SH-SY5Y (cell line): Measurements from ENCODE around the gene HIF1AN.

Source experiments
- GATA2 ChIP-seq: IDR thresholded peaks from 2 replicates; pipeline ENCODE4 v1.6.1; 2011; ENCODE audit warnings: mild to moderate bottlenecking, low read depth, low read length
- GATA3 ChIP-seq: IDR thresholded peaks from 2 replicates; pipeline ENCODE4 v1.6.1; 2011; ENCODE audit warnings: low read depth, mild to moderate bottlenecking, low read length, moderate library complexity

Gene HIF1AN

GRCh38 chr10:100529475-100530298 is 6.1 kb upstream of the HIF1AN start, which contains the start of gene NDUFB8:
NDUFB8 (minus strand) TSS chr10:100529871; CDS start chr10:100529851, 20 bp downstream.
- TF ChIP-seq GATA2 (no peak), GATA3 (no peak)

DNA sequence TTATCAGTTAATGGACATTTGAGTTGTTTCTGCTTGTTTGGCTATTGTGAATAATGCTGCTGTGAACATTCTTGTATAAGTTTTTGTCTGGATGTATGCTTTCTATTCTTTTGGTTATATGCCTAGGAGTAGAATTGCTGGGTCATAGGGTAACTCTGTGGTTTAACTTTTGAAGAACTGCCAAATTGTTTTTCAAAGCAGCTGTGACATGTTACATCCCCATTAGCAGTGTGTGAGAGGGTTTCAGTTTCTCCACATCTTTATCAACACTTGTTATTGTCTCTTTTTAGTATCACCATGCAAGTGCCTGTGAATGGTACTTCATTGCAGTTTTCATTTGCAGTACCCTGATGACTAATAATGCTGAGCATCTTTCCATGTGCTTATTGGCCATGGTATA is 4.0 kb upstream of the HIF1AN start:
- no peak for TF ChIP-seq GATA3
- TF ChIP-seq GATA2, result no peak

GRCh38 chr10:100534726-100535125 is 1.0 kb upstream of the HIF1AN start:
- TF ChIP-seq GATA3 (no peak), GATA2 (no peak)

GRCh38 chr10:100535338-100535714 is 417 bp upstream of the HIF1AN start:
- no peak for TF ChIP-seq GATA3

GRCh38 chr10:100537475-100537874 is 1.7 kb downstream of the HIF1AN start:
- TF ChIP-seq GATA2, result no peak
- no peak for TF ChIP-seq GATA3

- no peak for TF ChIP-seq GATA3
- no peak for TF ChIP-seq GATA2
Observed at GRCh38 chr10:100544950-100545349, 9.2 kb downstream of the HIF1AN start.

GRCh38 chr10:100551196-100551595 is 15.5 kb downstream of the HIF1AN start:
- TF ChIP-seq GATA2 (peak; percentile 59; the same call in 1 of the 2 replicates), GATA3 (no peak)

DNA sequence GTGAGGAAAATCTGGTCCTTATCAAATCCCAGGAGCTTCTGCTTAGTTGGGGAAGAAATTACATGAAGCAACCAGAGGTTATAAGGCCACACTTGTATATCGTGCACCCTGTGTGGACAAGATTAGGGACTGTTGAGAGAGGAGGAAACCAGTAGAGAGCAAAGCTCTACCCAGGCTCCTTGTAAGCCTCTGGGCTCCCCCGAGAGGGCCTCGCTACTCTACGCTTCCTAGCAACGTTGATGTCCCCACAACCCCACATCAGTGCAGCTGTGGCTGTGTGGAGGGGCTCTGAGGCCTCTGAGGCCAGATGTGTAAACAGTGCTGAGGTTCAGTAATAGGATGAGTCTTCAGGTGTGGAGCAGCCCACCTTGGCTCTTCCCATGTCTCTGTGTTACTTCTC is 16.0 kb downstream of the HIF1AN start:
- TF ChIP-seq GATA2, result no peak

DNA sequence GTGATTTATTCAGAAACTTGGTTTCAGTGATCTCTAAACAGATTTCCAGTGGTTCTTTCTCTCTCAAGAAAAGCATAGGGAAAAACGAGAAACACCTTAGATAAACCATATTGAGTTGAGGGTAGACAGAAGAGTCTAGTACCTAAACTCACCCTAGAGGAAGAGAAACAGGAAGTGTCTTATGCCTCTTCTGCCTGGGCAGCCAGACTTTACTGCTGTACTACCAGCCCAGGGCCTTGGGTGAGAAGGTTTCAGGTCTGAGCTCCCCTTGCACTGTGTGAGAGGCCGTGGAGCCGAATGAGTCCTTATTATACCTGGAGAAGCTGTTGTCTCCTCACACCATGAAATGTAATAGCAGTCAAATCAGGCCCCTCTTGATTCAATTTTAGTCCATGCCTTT is 18.2 kb downstream of the HIF1AN start:
- TF ChIP-seq GATA3, result no peak
- no peak for TF ChIP-seq GATA2

DNA sequence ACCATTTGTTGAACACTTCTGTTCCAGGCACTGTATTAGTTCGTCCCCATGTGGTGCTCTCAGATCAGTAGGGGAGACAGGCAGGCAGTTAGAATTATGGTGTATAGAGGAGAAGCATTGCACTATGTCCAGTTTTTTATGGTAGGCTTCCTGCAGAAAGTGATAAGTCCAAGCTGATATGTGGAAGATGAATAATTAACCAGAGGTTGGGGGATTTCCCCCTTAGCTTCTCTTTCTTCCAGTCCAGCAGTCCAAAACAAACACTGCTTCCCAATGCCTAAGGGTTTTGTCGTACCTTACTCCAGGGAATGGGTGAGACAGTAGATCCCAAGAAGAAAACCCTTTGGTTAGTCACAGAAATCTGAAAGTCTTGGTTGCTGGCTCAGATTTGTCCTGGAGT is 19.2 kb downstream of the HIF1AN start:
- TF ChIP-seq GATA2 (no peak), GATA3 (no peak)

- TF ChIP-seq GATA3, result no peak
- TF ChIP-seq GATA2, result no peak
Observed at GRCh38 chr10:100560248-100560647, 24.5 kb downstream of the HIF1AN start.

DNA sequence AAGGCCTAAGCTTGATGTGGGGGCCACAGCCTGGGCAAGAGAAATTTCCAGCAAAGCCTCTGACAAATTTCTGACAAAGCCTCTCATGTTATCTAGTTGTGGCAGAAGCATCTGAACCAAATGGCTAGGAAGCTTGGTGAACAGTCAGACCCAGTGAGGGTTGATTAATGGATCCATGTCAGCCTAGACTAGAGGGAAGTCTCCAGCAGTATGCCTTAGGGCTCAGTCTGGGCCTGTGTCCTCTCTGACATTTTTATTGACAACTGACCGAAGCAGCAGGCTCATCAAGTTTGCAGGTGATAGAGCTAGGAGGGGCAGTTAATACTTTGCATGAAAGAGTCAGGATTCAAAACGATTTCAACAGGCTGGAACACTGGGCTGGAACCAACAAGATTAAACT is 25.3 kb downstream of the HIF1AN start:
- TF ChIP-seq GATA2, result no peak
- TF ChIP-seq GATA3, result no peak

- TF ChIP-seq GATA2, result no peak
- no peak for TF ChIP-seq GATA3
Observed at GRCh38 chr10:100562008-100562672, 26.4 kb downstream of the HIF1AN start.

DNA sequence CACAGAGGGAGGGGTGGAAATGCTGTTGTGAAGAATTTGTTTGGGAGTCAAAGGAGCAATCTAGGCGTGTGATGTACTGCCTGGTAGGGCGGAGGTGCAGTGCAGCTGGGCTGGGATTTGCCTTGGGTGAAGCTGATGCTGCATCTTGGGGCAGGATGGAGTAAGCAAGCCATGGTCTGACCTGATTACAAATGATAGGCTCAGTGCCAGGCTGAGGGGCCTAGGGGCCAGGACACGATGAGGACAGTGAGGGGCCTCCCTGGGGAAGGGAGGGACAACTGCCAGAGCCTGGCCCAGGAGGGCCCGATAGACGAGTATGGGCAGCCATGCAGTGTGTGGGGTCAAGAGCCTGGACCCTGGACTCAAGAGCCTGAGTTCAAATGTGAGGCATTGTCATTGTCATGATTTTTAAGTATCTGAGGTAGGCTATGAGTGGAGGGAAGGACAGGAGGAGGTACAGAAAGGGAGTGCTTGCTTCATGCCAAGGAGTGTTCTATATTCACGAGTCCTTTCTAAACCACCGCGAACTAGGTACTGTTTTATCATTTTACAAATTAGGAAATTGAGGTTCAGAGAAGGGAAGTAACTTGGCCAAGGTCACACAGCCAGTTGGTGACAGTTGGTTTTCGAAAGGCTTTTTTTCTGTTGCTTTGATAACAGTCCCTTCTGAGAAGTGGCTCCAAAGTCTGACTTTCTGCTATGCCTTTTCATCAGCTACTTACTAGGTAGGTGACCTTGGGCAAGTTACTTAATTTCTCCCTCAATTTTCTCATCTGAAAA is 29.7 kb downstream of the HIF1AN start:
- TF ChIP-seq GATA3, result no peak
- TF ChIP-seq GATA2, result no peak

- TF ChIP-seq GATA2, result no peak
- no peak for TF ChIP-seq GATA3
Observed at GRCh38 chr10:100566561-100566960, 30.8 kb downstream of the HIF1AN start.
